ENCODE results near the gene MTHFD2L. TPM values are rescaled to one million over a fixed set of nuclear protein-coding genes. Genes with fewer than 3 reads are reported as not detected.

MTHFD2L gene
- total and polyA plus RNA-seq, 2 of the 8 experiments (the other 6 are each of a cell fraction or from before 2014, with no cell fraction given), result 5.4 to 15.0 TPM

DNA sequence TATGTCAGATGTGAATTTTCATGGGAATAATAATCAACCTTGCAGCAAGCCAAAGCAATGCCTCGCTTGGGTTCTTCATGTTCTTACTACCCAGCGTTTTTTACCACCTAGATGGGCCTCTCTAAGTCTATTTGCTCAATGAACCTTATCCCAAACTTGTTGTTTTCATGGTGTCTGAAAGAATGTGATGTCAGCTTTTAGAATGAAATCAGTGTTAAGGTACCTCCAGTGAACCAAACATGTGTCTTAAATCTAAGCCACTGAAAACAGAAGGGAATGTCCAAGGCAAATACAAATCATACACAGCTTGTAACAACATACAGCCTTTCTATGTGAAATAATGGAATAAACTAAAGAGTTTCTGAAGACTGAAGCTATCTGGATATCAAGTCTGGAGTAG, 157.0 kb downstream of the MTHFD2L start:
- Histone ChIP-seq H2AFZ (ENCODE audit: low read length) (no peak overlapping the region), H3K9me3 (ENCODE audit: insufficient read depth in 2 of 2, low read depth in 1 of 2, low read length in 1 of 2) (no peaks in the 10 kb centered on the region), H3K56ac (replicated peaks; ENCODE audit: insufficient read length, low read depth, low read length) (no peak overlapping the region), H3K4me2 (ENCODE audit: insufficient read depth in 1 of 2, low read depth in 2 of 2, low read length in 2 of 2) (no peak overlapping the region), H3K27me3 (replicated peaks in 1 of 4; ENCODE audit: control insufficient read depth in 3 of 4, extremely low read depth in 1 of 4, insufficient read depth in 3 of 4, low read length in 3 of 4) (no peaks in the 10 kb centered on the region), H2BK120ac (replicated peaks; ENCODE audit: low read depth, low read length) (no peak overlapping the region), H3K4me3 (ENCODE audit: extremely low read depth in 1 of 4, insufficient read depth in 2 of 4, low read depth in 3 of 4, low read length in 4 of 4) (no peak overlapping the region), H3K79me2 (ENCODE audit: control insufficient read depth in 1 of 2, insufficient read depth in 2 of 2, low read length in 2 of 2) (no peaks in the 10 kb centered on the region), H3K23ac (ENCODE audit: insufficient read length) (no peak overlapping the region), H2BK15ac (ENCODE audit: low read length) (no peak overlapping the region), H3K79me1 (ENCODE audit: low read depth, low read length) (no peaks in the 10 kb centered on the region), H2BK20ac (ENCODE audit: low read length) (no peak overlapping the region), H3K4me1 (replicated peaks in 1 of 4; ENCODE audit: control insufficient read depth in 3 of 4, insufficient read depth in 4 of 4, low read length in 3 of 4) (no peaks in the 10 kb centered on the region), H3K18ac (ENCODE audit: extremely low read depth, low read length) (no peak overlapping the region), H2AK5ac (ENCODE audit: low read depth, low read length) (no peak overlapping the region), H3K27ac (ENCODE audit: low read depth, low read length) (no peak overlapping the region), H3K4ac (replicated peaks; ENCODE audit: insufficient read length, low read depth, low read length) (no peak overlapping the region), H4K8ac (ENCODE audit: extremely low read depth, insufficient read depth, low read length) (no peak overlapping the region), H2BK12ac (ENCODE audit: low read depth, low read length) (no peak overlapping the region), H4K91ac (replicated peaks; ENCODE audit: insufficient read length, low read length) (no peak overlapping the region), H4K5ac (ENCODE audit: insufficient read length, low read depth, low read length) (no peak overlapping the region), H4K20me1 (replicated peaks in 1 of 2; ENCODE audit: control insufficient read depth in 1 of 2, insufficient read depth in 2 of 2, low read length in 2 of 2) (no peaks in the 10 kb centered on the region), H3K14ac (ENCODE audit: insufficient read length) (no peak overlapping the region), H3K36me3 (ENCODE audit: control insufficient read depth in 2 of 4, insufficient read depth in 4 of 4, low read length in 3 of 4) (no peaks in the 10 kb centered on the region), H3K23me2 (ENCODE audit: low read depth, low read length) (no peaks in the 10 kb centered on the region), H2BK5ac (ENCODE audit: low read depth, low read length) (no peak overlapping the region), H3K9ac (replicated peaks in 1 of 4; ENCODE audit: extremely low read depth in 1 of 4, low read depth in 3 of 4, low read length in 3 of 4) (no peak overlapping the region)
- ChIA-PET CTCF (ENCODE audit: partially characterized antibody) (interaction anchor here (0.8 to 1.8 kb wide), 6 partner anchors 9 to 544 kb away, joined by 3 to 8 read pairs (median 4); no protein-coding TSS in a partner anchor), POLR2A (ENCODE audit: partially characterized antibody) (no interaction called here)
- DNase-seq (ENCODE audit: low read depth in 1 of 2, low spot score in 2 of 2), result no peak
- FAIRE-seq, result no peak
- no peak for TF ChIP-seq TCF12 (IDR thresholded peaks at IDR 0.05; ENCODE audit: low read depth, low read length)
- no peak for TF ChIP-seq CHD2 (IDR thresholded peaks at IDR 0.05; ENCODE audit: low read length)
- no peak for TF ChIP-seq SP4 (IDR thresholded peaks at IDR 0.05; ENCODE audit: low read length)
- no peak for TF ChIP-seq SIN3A (conservative IDR thresholded peaks at IDR 0.05 in 1 of 2, IDR thresholded peaks at IDR 0.05 in 1 of 2; ENCODE audit: low read depth in 1 of 2, low read length in 2 of 2)
- WGBS, 2 experiments (ENCODE audit: extremely low coverage in 1 of 2, insufficient coverage in 1 of 2, insufficient read length in 1 of 2, insufficient replicate concordance in 2 of 2, low coverage in 1 of 2, low lambda C conversion rate in 2 of 2, missing lambda C conversion rate in 1 of 2), result 94% methylated on average over 2 of the region's 2 CpGs; no CpG with 5 or more reads in 1 of the 2 experiments

All from H1 (cell line).